ENCODE data around the gene SYT10.
"Not testable (repeated sequence)": the region's sequence is repeated elsewhere in the genome, so short reads cannot be mapped to it uniquely, and the experiment has no call there.

Gene SYT10, protein sequence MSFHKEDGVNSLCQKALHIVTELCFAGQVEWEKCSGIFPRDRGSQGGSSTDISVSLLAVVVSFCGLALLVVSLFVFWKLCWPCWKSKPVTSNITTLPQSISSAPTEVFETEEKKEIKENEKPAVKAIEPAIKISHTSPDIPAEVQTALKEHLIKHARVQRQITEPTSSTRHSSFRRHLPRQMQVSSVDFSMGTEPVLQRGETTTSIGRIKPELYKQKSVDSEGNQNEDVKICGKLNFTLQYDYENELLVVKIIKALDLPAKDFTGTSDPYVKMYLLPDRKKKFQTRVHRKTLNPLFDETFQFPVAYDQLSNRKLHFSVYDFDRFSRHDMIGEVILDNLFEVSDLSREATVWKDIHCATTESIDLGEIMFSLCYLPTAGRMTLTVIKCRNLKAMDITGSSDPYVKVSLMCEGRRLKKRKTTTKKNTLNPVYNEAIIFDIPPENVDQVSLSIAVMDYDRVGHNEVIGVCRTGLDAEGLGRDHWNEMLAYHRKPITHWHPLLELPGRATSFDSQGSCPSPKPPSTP

DNA sequence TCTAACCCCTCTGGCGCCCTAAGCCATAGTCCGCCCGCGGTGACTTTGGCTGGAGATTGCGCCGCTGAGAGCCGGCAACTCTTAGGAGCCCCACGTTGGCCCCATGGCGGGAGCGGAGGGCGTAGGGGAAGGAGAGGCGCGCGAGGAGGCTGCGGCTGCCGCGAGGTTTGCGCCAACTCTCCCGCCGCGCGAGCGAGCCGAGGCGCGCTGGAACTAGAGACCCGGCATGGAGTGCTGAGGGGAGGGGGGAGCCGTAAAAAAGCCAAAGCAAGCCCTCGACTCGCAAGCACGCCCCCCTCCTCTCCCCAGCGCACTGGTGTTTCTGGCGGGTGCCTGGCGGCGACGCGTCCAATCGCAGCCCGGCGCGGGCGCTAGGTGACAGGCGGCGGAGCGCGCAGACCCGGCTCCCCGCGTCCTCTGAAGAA is at the start of gene SYT10:
SYT10 (minus strand) TSS at position 233 of the 425 bp plus-strand sequence. CDS start 297 bp downstream, outside the sequence.
- DNase-seq, result no peak

DNA sequence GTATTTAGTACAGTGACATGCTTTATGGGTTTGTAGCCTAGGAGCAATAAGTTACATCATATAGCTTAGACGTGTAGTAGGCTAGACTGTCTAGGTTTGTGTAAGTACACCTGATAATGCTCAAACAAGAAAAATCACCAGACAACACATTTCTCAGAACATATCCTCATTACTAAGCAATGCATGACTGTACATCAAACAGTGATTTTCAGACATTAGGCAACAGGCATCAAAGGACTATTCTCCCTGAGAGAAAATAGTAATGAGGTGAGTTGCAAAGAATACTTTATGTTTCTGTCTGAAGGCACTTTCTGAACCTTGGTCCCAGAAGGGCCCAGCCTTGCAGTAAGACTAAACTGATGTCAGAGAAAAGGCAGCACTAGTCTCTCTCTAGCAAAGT is 48.4 kb upstream of the SYT10 start:
- DNase-seq, result no peak

DNA sequence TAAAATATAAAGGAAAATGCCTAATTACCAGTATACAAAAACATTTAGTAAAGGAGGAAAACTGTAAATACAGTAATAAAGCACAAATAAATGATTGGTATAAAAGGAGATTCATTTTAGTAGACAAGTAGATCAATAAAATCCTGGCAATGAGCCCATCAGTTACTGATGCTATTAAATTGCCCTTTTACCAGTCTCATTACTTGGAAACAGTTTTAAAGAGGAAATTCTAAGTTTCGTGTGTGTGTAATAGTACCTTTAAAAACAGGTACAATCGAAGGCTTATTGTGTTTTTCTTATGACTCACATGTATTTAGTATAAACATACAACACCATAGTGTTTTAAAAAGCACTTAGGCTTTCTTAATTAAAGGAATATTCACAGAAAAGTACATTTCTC is 46.4 kb upstream of the SYT10 start:
- DNase-seq, result no peak

DNA sequence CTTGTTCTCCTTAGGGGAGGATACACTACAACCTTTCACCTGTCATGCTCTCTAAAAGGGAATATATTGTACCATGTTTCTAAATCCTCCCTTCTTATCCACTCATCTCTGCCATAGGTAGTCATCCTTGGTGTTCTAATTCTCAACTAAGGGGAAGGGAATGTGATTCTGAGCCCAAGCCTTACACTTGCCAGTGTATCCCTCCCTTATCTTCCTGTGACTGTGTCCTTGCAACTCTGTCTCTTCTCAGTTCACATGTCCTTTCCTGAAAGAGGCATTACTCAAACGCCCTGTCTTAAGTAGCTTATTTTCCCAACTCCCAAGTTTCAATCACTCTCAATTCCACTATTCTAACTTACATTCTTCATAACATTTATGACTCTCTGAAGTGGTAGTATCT is 44.5 kb upstream of the SYT10 start:
- DNase-seq, result no peak

DNA sequence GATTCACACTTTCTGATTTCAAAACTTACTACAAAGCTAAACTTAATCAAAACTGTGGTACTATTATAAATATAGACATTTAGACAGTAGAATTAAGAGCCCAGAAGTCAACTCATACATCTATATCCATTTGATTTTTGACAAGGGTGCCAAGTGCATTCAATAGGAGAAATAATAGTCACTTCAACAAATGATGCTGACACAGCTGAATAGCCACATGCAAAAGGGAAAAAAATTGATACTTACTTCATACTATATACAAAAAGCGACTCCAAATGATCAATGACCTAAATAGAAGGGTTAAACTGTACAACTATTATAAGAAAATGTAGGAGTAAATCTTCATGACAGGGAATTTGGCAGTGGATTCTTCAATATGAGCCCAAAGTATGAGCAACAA is 40.7 kb upstream of the SYT10 start:
- no peak for DNase-seq

DNA sequence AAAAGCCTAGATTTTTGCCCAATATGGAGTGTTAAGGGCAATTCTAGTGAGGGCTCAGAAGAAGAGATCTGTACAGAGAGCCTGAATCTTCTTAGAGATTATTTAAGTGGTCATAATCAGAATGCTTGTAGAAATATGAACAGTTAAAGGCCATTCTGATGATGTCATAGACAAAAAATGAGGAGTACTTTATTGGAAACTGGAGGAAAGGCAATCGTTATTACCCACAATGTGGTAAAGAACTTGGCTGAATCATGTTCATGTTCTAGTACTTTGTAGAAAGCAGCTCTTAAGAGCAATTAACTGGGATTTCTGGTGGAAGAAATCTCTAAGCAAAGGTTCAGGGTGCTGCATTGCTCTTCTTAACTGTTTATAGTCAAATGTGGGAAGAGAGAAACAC is 36.4 kb upstream of the SYT10 start:
- DNase-seq, result no peak

DNA sequence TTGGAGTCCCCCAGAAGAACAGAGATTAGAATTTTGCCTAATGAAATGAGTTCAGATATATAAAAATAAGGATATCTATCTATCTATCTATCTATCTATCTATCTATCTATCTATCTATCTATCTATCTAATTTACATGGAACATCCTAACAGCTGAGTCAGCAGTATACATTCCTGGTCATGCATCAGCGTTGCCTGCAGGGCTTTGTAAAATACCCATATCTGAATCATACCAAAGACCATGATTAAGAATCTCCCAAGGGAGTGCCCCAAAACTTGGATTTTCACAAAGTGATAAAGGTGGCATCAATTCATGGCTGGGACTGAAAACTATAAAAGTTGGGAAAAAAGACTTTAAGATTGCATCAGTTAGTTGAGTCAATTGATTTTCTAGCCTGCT is 32.7 kb upstream of the SYT10 start:
- no peak for DNase-seq

DNA sequence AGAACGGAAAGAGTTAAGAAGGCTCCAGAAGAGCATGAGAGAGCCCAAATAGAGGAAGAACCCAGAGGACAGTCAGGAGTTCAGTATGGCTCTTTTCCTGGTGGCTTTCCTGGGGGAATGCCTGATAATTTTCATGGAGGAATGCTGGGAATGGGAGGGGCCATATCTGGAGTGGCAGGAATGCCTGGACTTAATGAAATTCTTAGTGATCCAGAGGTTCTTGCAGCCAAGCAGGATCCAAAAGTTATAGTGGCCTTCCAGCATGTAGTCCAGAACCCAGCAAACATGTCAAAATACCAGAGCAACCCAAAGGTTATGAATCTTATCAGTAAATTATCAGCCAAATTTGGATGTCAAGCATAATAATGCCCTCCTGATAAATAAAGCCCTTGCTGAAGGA is 15.5 kb upstream of the SYT10 start:
- DNase-seq, result no peak

DNA sequence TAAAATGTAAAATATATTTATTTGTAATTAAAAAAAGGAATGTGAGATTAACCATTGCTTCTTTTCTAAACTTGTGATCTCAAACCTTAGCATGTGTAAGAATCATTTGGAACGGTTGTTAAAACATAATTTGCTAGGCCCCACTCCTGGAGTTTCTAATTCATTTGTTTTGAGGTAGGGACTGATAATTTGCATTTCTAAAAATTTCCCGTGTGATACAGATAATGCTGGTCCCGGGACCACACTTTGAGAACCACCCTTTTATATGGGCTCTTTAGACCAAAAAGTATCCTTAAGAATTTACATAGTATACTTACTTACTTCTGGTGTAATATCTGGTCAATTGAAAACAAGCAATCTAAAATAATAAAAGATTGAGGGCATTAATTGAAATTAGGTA is 10.9 kb upstream of the SYT10 start:
- DNase-seq, result no peak

DNA sequence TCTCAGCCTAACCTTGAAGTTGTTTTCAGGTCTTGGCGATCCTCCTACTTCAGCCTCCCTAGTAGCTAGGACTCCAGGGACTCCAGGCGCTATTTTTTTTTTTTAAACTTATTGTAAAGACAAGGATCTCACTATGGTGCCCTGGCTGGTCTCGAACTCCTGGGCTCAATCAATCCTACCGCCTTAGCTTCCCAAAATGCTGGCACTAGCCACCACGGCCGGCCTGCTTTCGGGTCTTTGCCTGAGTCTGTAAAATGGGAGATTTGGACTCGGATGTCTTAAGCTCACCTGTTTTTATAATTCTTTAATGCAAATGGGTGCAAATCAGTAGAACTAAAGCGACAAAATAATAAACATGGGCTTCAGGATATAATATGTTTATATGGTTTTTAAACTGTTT is 858 bp upstream of the SYT10 start:
- no peak for DNase-seq

DNA sequence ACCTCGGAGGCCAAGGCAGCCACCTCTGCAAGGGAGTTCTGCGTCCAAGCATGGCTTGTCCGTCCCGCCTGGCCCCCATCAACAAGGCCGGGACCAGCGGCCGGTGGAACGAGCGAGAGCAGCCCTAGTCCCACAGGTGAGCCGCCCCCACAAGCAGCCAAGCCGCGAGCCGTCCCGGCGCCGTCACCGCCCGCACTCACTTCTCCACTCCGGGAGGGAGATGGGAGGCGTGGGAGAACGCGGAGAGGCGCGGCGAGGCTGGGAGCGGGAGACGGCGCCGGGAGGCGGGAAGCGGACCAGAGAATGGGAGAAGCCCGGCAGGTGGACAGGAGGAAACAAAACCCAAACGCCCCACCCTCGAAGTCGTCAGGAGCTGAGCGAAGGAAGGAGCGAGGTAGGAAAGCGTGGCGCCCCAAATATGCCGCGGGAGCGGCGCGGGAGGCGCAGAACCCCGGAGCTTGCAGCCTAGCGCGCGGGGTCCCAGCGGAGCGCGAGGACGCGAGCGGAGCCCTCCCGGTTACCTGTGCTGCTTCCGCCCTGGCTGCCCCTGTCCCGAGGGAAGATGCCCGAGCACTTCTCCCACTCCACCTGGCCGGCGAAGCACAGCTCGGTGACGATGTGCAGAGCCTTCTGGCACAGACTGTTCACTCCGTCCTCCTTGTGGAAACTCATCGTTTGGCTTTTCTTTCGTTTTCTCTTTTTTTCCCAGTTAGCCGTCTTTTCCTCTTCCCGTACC is 600 bp downstream of the SYT10 start:
- no peak for DNase-seq

DNA sequence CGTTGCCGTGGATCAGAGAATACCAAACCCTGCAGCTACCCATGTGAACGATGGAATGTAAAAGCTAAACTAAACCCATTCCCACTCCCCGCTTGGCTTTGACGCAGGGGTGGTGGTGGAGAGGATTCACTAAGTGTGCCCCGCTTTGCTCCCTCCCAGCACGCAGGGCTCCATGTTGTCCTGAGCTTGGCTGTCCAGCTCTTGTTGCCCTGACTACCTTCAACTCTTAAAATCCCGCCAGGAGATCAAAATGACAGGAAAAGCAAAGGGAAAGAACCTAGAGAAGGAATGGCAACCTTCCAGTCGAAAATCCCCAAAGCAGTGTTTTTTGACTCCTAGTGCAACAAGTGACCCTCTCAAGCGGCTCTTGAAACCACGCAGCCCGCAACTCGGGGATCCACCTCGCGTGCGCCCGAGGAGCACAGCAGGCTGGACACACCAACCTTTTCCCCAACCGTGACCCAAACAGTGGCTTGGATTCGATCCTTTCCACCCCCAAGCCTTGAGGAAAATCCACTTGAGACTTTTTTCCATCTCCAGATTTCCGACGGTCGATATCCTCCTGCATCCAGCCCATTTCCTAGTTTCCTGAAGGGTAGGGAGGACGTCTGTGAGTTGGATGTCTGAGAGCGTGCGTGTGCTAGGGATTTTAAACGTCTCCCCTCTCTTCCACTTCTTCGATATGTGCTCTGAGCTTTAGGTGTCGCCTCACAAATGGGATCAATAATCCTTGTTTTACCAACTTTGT is 1.4 kb downstream of the SYT10 start:
- no peak for DNase-seq

DNA sequence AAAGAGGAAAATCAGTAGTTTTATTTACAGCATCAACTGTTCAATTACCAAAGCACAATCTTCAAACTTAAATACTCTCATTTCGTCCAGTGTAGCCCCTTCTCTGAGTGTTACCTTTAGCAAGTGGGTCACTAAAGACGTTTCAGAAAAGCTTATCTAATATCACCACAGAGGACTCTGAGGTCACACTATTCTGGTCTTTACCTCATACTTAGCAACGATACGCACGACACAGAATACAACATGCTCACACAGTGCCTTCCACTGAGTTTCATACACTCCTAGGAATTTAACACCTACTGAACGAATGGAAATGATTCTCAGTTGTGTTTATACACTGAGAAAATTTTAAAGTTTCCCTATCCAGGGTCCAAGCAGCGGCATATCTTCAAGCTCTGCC is 2.0 kb downstream of the SYT10 start:
- DNase-seq, result no peak

DNA sequence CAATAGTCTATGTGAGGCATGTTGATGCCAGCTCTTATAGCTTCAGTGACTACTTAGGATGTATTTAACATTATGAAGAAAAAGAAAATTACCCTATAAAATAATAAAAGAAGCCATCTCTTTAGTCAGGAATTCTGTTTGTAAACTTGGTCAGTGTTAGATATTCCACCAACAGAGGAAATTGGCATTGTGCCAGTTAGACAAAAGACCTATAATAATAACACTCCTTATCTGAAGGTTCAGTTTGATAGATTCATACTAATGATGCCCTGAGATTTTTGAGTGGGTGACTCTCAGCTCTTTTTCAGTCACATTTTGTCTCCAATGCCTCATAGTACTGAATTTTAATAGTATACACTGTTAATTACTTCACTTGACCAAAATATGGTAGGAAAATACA is 6.6 kb downstream of the SYT10 start:
- no peak for DNase-seq

DNA sequence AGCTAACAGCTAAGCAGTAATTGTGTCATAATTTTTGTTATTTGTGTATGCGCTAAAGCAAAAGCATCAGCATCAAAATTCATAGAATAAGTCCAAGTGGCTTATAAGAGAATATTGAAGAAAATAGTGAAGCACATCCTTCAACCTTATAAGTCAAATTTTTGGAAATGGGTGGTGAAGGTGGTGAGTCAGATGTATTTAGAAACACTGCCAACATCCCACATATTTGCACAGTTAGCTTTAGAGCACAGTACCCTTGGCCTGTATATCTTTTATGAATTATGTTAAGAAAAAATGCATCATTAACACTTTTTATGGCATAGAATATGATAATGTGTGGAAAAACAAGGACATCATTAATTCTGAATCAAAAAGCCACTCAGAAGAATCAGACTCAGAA is 8.0 kb downstream of the SYT10 start:
- no peak for DNase-seq

DNA sequence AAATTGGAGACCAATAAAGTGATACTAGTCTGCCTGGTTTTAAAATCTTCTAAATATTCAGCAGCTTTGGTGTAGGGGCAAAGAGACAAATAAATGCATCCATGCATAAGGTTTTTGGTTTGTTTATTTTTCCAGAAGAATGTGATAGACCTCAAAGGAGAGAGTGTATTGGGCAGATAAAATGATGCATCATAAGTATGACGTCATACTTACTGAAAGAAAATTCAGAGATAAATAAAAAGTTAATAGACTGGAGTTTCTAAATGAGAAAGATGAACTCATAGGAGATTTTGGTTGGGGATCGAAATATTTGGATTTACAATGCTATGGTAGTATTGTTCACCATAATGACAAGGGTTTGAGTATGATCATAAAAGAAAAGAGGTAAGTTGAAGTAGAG is 10.2 kb downstream of the SYT10 start:
- DNase-seq, result no peak

DNA sequence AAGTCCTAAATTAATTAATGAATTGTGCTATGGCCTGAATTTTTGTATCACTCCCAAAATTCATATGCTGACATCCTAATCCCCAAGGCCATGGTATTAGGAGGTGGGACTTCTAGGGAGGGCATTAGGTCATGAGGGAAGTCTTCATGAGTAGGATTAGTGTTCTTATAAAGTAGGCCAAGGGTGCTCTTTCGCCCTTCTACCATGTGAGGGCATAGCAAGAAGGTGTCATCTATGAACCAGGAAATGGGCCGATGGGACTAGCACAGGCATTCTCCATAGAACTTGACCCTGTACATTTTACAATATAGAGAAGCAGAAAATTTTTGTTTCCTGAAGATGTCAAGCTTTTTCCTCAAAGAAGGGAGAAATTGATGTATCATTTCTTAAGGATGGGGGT is 12.5 kb downstream of the SYT10 start:
- DNase-seq, result no peak

DNA sequence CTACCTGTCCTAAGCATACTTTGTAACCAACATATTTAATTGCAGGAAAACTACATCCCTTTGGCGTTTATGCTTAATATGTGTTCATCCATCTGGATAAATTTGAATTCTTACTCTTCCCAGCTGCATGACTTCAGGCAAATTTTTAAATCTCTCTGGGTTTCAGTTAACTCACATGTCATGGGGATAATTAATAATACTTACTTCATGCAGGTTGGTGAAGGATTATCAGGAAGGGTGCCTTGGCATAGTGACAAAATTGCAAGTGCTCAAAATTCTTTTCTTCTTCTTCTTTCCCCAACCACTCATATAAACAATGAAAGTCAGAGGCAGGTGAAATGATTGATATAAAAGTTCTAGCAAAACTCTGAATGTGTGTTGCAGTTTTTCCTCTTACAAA is 15.9 kb downstream of the SYT10 start:
- DNase-seq, result no peak

DNA sequence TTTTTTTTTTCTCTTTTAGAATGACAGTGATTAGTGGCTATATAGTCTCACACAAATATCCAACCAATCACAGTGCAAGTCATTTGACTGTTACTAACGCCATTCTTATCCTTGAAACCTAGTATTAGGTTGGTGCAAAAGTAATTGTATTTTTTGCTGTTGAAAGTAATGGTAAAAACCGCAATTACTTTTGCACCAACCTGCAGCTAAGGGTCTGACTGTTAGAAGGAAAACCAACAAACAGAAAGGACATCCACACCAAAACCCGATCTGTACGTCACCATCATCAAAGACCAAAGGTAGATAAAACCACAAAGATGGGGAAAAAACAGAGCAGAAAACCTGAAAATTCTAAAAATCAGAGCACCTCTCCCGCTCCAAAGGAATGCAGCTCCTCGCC is 27.2 kb downstream of the SYT10 start:
- DNase-seq, result not testable (repeated sequence)

DNA sequence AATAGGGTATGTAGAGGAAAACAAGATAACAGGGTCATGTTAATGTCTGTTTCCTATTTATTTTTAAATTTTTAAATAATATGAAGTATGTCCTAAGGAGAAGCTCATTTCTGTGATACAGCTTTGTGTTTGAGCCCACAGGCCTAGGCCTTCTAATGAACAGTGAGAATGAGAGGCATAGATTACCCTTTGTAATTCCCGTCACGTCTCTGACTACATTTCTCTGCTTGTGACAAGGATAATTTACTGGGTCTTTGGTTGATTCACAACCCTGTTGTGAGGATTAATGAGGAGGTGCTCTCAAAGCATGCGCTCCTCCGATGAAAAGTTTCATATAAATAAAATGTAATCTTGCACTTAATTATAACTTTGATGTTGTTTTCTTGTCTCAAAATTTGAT is 56.1 kb downstream of the SYT10 start:
- no peak for DNase-seq

DNA sequence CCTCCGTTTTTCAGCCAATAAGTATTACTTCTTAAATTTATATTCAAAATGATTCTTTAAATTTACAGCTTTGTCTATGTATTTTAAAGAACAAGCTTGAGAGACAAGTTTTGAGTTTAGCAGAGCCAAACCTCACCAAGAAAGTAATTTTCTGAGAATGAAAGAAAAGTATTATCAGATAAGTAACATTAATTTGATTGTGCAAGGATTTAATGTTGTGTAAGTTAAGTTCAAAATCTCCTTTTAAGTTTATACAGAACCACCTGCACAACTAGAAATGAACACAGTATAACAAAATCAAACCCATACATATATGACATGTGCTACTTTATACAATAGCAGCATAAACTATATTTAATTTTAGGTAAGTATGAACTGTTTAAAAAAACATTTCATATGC is 63.5 kb downstream of the SYT10 start:
- DNase-seq, result no peak

DNA sequence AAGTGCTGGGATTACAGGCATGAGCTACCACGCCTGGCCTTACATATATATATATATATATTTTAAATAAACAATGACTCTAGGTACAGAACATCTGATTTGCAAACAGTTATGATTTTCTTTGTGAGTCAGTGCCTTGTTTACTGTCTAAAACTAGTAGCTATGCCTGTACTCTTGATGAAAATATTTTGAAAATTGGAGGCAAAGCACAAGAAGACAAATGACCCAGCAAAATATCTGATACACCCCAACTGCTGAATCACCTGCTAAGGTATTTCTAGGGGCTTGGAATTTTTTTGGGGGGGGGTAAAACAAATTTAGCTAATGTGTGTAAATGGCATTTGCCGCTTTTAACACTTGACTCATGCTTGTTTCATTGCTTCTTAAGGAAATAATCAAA is 69.3 kb downstream of the SYT10 start:
- DNase-seq, result no peak

DNA sequence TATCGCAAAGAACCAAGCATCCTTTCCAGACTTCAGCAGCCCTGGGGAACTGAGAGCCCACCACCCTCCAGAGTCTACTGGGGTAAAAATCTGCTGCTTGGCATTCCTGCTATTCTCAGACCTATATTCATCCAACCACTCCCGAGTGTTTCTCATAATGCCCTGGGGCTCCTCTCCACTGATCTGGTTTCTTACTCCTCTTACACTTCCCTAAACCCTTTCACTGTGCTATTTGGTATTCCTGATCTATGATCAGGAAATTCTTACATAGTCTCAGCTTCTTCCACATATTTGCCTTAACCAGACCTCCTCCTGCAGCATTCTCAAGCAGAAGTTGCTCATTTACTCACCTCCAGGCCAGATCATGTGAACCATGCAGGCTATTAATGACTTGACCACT is 82.4 kb downstream of the SYT10 start:
- DNase-seq, result no peak

DNA sequence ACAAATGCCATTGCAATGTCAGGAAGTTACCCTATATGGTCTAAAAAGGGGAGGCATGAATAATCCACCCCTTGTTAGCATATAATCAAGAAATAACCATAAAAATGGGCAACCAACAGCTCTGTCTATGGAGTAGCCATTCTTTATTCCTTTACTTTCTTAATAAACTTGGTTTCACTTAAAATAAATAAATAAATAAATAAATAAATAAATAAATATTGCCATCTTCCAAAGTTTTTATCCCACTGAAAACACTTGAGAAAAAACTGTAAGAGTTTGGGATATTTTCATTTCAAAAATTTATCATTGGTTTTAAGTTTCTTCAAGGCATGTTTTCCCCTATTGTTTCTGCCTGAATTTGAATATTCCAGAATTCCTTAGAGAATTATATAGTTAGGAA is 89.8 kb downstream of the SYT10 start:
- no peak for DNase-seq

Measured in bone marrow (tissue), 2 donors.